ENCODE results near the gene MAGOH. TPM values are rescaled to one million over a fixed set of nuclear protein-coding genes. Genes with fewer than 3 reads are reported as not detected.
"Not testable (repeated sequence)": the region's sequence is repeated elsewhere in the genome, so short reads cannot be mapped to it uniquely, and the experiment has no call there.

MAGOH gene
- total RNA-seq, 1 experiment from 2014 or later: 121 TPM

GRCh38 chr1:53220171-53220961, 18.0 kb downstream of the MAGOH start, which contains the start of gene CZIB:
CZIB (minus strand) TSS chr1:53220634; CDS start chr1:53220575, 59 bp downstream.
- H3K9me3 ChIP-seq (replicated peaks): no peaks in the 10 kb centered on the region
- 0 out of 2 replicates have a peak, but pooled peaks cover 2% of the 10 kb centered on the region for H3K36me3 ChIP-seq
- no peaks in the 10 kb centered on the region for H3K27me3 ChIP-seq
- H3K4me1 ChIP-seq: no peaks in the 10 kb centered on the region
- peak within 1 kb of the TSS; percentile 87 for H3K4me3 ChIP-seq
- DNase-seq: peak; percentile 93 to 94
- H3K27ac ChIP-seq: peak within 1 kb of the TSS; percentile 82

GRCh38 chr1:53219711-53220110, 18.6 kb downstream of the MAGOH start:
- Histone ChIP-seq H3K36me3 (0 out of 2 replicates have a peak, but pooled peaks cover 4% of the 10 kb centered on the region), H3K9me3 (replicated peaks) (no peaks in the 10 kb centered on the region), H3K27me3 (no peaks in the 10 kb centered on the region), H3K4me3 (peak overlapping the region; percentile 87), H3K4me1 (no peaks in the 10 kb centered on the region), H3K27ac (peak overlapping the region; percentile 82; the same call in 1 of the 2 replicates)
- no peak for DNase-seq

GRCh38 chr1:53218201-53218600, 20.1 kb downstream of the MAGOH start:
- Histone ChIP-seq H3K36me3 (peaks cover 17% of the 10 kb centered on the region), H3K27ac (no peak overlapping the region), H3K27me3 (no peaks in the 10 kb centered on the region), H3K9me3 (replicated peaks) (no peaks in the 10 kb centered on the region), H3K4me1 (no peaks in the 10 kb centered on the region), H3K4me3 (no peak overlapping the region)
- DNase-seq: no peak

- Histone ChIP-seq H3K36me3 (peaks cover 38% of the 10 kb centered on the region), H3K27ac (no peak overlapping the region), H3K27me3 (no peaks in the 10 kb centered on the region), H3K4me1 (no peaks in the 10 kb centered on the region), H3K4me3 (no peak overlapping the region), H3K9me3 (replicated peaks) (no peaks in the 10 kb centered on the region)
- DNase-seq: no peak
These were observed 23.9 kb downstream of the MAGOH start for GRCh38 chr1:53214376-53214940.

GRCh38 chr1:53210954-53211353, 27.4 kb downstream of the MAGOH start:
- Histone ChIP-seq H3K36me3 (peaks cover 64% of the 10 kb centered on the region), H3K27ac (no peak overlapping the region), H3K27me3 (no peaks in the 10 kb centered on the region), H3K9me3 (replicated peaks) (peaks cover 12% of the 10 kb centered on the region), H3K4me3 (no peak overlapping the region), H3K4me1 (no peaks in the 10 kb centered on the region)
- DNase-seq: no peak

- H3K27me3 ChIP-seq: no peaks in the 10 kb centered on the region
- DNase-seq: no peak
- no peak overlapping the region for H3K27ac ChIP-seq
- H3K9me3 ChIP-seq (replicated peaks): peaks cover 12% of the 10 kb centered on the region
- no peak overlapping the region for H3K4me3 ChIP-seq
- peaks cover 67% of the 10 kb centered on the region for H3K36me3 ChIP-seq
- H3K4me1 ChIP-seq: no peaks in the 10 kb centered on the region
These were observed 28.0 kb downstream of the MAGOH start for GRCh38 chr1:53210352-53210751.

GRCh38 chr1:53207726-53208125, 30.6 kb downstream of the MAGOH start:
- Histone ChIP-seq H3K9me3 (replicated peaks) (peaks cover 12% of the 10 kb centered on the region), H3K4me3 (no peak overlapping the region), H3K27ac (no peak overlapping the region), H3K4me1 (no peaks in the 10 kb centered on the region), H3K27me3 (no peaks in the 10 kb centered on the region), H3K36me3 (peaks cover 69% of the 10 kb centered on the region)
- DNase-seq: no peak

GRCh38 chr1:53206735-53207379, 31.5 kb downstream of the MAGOH start:
- Histone ChIP-seq H3K36me3 (peaks cover 68% of the 10 kb centered on the region), H3K4me3 (no peak overlapping the region), H3K27ac (no peak overlapping the region), H3K27me3 (no peaks in the 10 kb centered on the region), H3K9me3 (replicated peaks) (peaks cover 12% of the 10 kb centered on the region), H3K4me1 (no peaks in the 10 kb centered on the region)
- DNase-seq: no peak

GRCh38 chr1:53206083-53206685, 32.1 kb downstream of the MAGOH start:
- not testable (repeated sequence) for H3K4me1 ChIP-seq, H3K27ac ChIP-seq, H3K27me3 ChIP-seq, H3K4me3 ChIP-seq
- peak; percentile 34 to 38 for DNase-seq
- Histone ChIP-seq H3K9me3 (replicated peaks) (peaks cover 12% of the 10 kb centered on the region), H3K36me3 (peaks cover 68% of the 10 kb centered on the region)

GRCh38 chr1:53205496-53205895, 32.8 kb downstream of the MAGOH start:
- Histone ChIP-seq H3K36me3 (peaks cover 61% of the 10 kb centered on the region), H3K9me3 (replicated peaks) (peaks cover 12% of the 10 kb centered on the region)
- H3K27ac ChIP-seq, H3K27me3 ChIP-seq, H3K4me1 ChIP-seq, DNase-seq, H3K4me3 ChIP-seq: not testable (repeated sequence)

GRCh38 chr1:53203466-53203865, 34.9 kb downstream of the MAGOH start:
- no peaks in the 10 kb centered on the region for H3K27me3 ChIP-seq
- no peaks in the 10 kb centered on the region for H3K4me1 ChIP-seq
- H3K27ac ChIP-seq: no peak overlapping the region
- no peak overlapping the region for H3K4me3 ChIP-seq
- H3K36me3 ChIP-seq: peaks cover 47% of the 10 kb centered on the region
- no peak for DNase-seq
- H3K9me3 ChIP-seq (replicated peaks): peaks cover 12% of the 10 kb centered on the region

GRCh38 chr1:53198241-53198651, 40.1 kb downstream of the MAGOH start:
- no peaks in the 10 kb centered on the region for H3K27me3 ChIP-seq
- peaks cover 7% of the 10 kb centered on the region; the same call in 1 of the 2 replicates for H3K4me1 ChIP-seq
- H3K4me3 ChIP-seq: no peak overlapping the region
- H3K36me3 ChIP-seq: peaks cover 4% of the 10 kb centered on the region; the same call in 1 of the 2 replicates
- no peak for DNase-seq
- H3K9me3 ChIP-seq (replicated peaks): no peaks in the 10 kb centered on the region
- no peak overlapping the region for H3K27ac ChIP-seq

GRCh38 chr1:53197291-53198200, 40.8 kb downstream of the MAGOH start:
- Histone ChIP-seq H3K36me3 (no peaks in the 10 kb centered on the region), H3K9me3 (replicated peaks) (no peaks in the 10 kb centered on the region), H3K27ac (peak overlapping the region; percentile 69), H3K4me3 (peak overlapping the region; percentile 93), H3K27me3 (no peaks in the 10 kb centered on the region), H3K4me1 (peaks cover 7% of the 10 kb centered on the region; the same call in 1 of the 2 replicates)
- peak in 1 of 2 experiments; percentile 42 for DNase-seq

Data from SJCRH30 (cell line).